ENCODE data around the gene TMEM72. TPM values are rescaled to one million over a fixed set of nuclear protein-coding genes. Genes with fewer than 3 reads are reported as not detected.

Gene TMEM72
- total RNA-seq, 2 experiments from 2014 or later: not detected

- CTCF ChIA-PET: interaction anchor here (1.0 to 2.4 kb wide), 4 partner anchors 10 to 19 kb away, joined by 4 to 5 read pairs (median 4); no protein-coding TSS in a partner anchor
- POLR2A ChIA-PET: no interaction called here
- peaks cover 3% of the 10 kb centered on the region for H3K27me3 Mint-ChIP-seq
- peaks cover 6% of the 10 kb centered on the region for H3K4me1 Mint-ChIP-seq
- H3K9me3 Mint-ChIP-seq: no peaks in the 10 kb centered on the region
- DNase-seq: no peak
- no peaks in the 10 kb centered on the region for H3K36me3 Mint-ChIP-seq (ENCODE audit: low read depth)
- no peak overlapping the region for H3K4me3 Mint-ChIP-seq
- H3K27ac Mint-ChIP-seq: no peak overlapping the region
Measured at GRCh38 chr10:44981172-44982113, 70.3 kb downstream of the TMEM72 start.

DNA sequence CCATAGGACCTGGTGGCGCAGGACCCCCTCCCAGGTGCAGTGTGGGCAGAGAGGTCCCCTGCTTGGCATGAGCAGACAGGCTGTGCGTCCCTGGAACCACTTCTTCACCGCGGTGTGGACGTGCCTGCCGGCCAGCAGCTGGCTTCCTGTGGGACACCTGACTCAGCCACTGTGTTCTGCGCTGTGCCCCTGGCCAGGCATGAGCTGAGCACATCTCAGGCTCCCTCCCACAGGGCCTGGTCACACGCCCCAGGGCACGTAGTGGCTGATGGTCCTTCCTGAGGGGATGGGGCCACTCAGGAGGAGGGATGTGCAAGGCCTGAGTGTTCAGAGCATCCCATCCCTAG is 71.0 kb downstream of the TMEM72 start:
- H3K9me3 Mint-ChIP-seq: no peaks in the 10 kb centered on the region
- peaks cover 3% of the 10 kb centered on the region for H3K27me3 Mint-ChIP-seq
- no peak for DNase-seq
- H3K4me1 Mint-ChIP-seq: peaks cover 6% of the 10 kb centered on the region
- ChIA-PET POLR2A (no interaction called here), CTCF (interaction anchor here (1.1 kb wide), 1 partner anchor 21 kb away, joined by 3 read pairs; no protein-coding TSS in a partner anchor)
- no peak overlapping the region for H3K27ac Mint-ChIP-seq
- no peaks in the 10 kb centered on the region for H3K36me3 Mint-ChIP-seq (ENCODE audit: low read depth)
- H3K4me3 Mint-ChIP-seq: no peak overlapping the region

DNA sequence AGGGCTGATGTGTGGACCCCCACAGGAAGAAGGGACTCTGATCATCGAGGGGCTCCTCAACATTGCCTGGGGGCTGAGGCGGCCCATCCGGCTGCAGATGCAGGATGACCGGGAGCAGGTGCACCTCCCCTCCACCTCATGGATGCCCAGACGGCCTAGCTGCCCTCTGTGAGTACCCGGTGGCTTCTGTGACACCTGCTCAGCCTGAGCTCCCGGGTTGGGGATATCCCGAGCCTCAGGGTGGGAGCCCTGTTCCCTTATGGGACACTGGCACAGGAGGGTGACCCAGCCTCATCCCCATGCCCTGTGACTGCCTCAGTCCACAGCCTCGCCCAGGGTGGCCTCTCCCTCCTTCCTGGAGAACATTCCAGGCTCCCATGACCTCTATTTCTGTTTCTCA is 71.4 kb downstream of the TMEM72 start:
- no peak for DNase-seq
- peaks cover 6% of the 10 kb centered on the region for H3K4me1 Mint-ChIP-seq
- H3K27me3 Mint-ChIP-seq: peaks cover 3% of the 10 kb centered on the region
- POLR2A ChIA-PET: no interaction called here
- no peaks in the 10 kb centered on the region for H3K9me3 Mint-ChIP-seq
- H3K4me3 Mint-ChIP-seq: no peak overlapping the region
- no peaks in the 10 kb centered on the region for H3K36me3 Mint-ChIP-seq (ENCODE audit: low read depth)
- CTCF ChIA-PET: interaction anchor here (1.1 kb wide), 1 partner anchor 21 kb away, joined by 3 read pairs; no protein-coding TSS in a partner anchor
- H3K27ac Mint-ChIP-seq: no peak overlapping the region

GRCh38 chr10:44983066-44983894 is 72.1 kb downstream of the TMEM72 start:
- CTCF ChIA-PET: interaction anchor here (1.1 kb wide), 1 partner anchor 20 kb away, joined by 3 read pairs; no protein-coding TSS in a partner anchor
- Mint-ChIP-seq H3K4me3 (no peak overlapping the region), H3K36me3 (ENCODE audit: low read depth) (no peaks in the 10 kb centered on the region), H3K9me3 (no peaks in the 10 kb centered on the region), H3K4me1 (peaks cover 5% of the 10 kb centered on the region), H3K27ac (no peak overlapping the region), H3K27me3 (peaks cover 3% of the 10 kb centered on the region)
- POLR2A ChIA-PET: no interaction called here
- no peak for DNase-seq

DNA sequence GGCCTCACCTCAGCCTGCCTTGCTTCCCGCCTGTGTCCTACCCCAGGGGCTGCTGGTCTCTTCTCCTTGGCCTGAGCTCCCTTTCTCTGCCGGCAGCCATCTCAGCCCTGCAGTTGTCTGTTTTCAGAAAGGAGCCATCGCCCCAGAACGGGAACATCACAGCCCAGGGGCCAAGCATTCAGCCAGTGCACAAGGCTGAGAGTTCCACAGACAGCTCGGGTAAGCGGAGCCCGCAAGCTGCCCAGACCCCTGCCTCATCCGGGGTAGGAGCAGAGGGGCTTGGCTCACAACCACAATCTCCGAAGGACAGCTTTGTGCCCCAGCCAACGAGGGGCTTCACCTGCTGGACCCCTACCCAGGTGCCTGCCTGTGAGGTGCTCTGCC is 72.8 kb downstream of the TMEM72 start:
- Mint-ChIP-seq H3K9me3 (no peaks in the 10 kb centered on the region), H3K4me3 (no peak overlapping the region), H3K36me3 (ENCODE audit: low read depth) (no peaks in the 10 kb centered on the region), H3K4me1 (peaks cover 3% of the 10 kb centered on the region), H3K27ac (no peak overlapping the region), H3K27me3 (peaks cover 3% of the 10 kb centered on the region)
- DNase-seq: no peak
- CTCF ChIA-PET: no interaction called here
- POLR2A ChIA-PET: no interaction called here

GRCh38 chr10:44984671-44985101 is 73.5 kb downstream of the TMEM72 start:
- Mint-ChIP-seq H3K4me1 (peaks cover 3% of the 10 kb centered on the region), H3K27ac (no peak overlapping the region), H3K9me3 (no peaks in the 10 kb centered on the region), H3K27me3 (peaks cover 3% of the 10 kb centered on the region), H3K36me3 (ENCODE audit: low read depth) (no peaks in the 10 kb centered on the region), H3K4me3 (no peak overlapping the region)
- ChIA-PET POLR2A (no interaction called here), CTCF (interaction anchor here (0.9 kb wide), 1 partner anchor 10 kb away, joined by 3 read pairs; no protein-coding TSS in a partner anchor)
- no peak for DNase-seq

DNA sequence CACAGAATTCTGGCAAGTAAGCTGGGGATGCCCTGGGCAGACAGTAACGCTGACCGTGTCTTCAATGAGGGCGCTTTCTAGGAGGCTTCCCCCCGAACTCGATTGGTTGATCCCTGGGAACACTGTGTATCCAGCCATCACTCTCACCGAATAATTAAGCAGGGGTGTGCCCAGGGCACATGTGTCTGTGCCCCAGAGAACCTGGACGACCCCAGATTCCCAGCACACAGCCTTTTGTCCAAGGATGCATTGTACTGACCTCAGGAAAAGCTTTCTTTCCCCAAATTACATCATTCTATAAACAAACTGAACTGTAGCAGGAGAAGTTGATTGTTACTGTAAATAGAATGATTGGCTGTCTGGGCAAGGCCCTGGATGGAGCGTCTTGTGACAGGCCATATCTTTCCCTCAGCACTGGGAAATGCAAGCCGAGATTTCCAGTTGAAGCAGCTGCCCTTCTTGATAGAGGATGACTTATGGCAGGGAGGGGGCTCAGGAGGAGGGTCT is 74.1 kb downstream of the TMEM72 start:
- Mint-ChIP-seq H3K36me3 (ENCODE audit: low read depth) (no peaks in the 10 kb centered on the region), H3K27me3 (peaks cover 3% of the 10 kb centered on the region), H3K4me3 (no peak overlapping the region), H3K27ac (no peak overlapping the region), H3K9me3 (no peaks in the 10 kb centered on the region), H3K4me1 (peaks cover 3% of the 10 kb centered on the region)
- no peak for DNase-seq
- ChIA-PET POLR2A (no interaction called here), CTCF (interaction anchor here (0.6 to 0.9 kb wide), 2 partner anchors 11 to 31 kb away, joined by 3 to 6 read pairs; no protein-coding TSS in a partner anchor)

GRCh38 chr10:44986179-44986578 is 75.0 kb downstream of the TMEM72 start:
- no peak overlapping the region for H3K4me3 Mint-ChIP-seq
- POLR2A ChIA-PET: no interaction called here
- CTCF ChIA-PET: interaction anchor here (0.6 to 0.8 kb wide), 3 partner anchors 9 to 1579 kb away, joined by 3 read pairs; no protein-coding TSS in a partner anchor

More at GRCh38 chr10:44986179-44986578, 75.0 kb downstream of the TMEM72 start:
- H3K36me3 Mint-ChIP-seq (ENCODE audit: low read depth): no peaks in the 10 kb centered on the region
- H3K27ac Mint-ChIP-seq: no peak overlapping the region
- peaks cover 3% of the 10 kb centered on the region for H3K27me3 Mint-ChIP-seq
- peaks cover under 1% of the 10 kb centered on the region for H3K4me1 Mint-ChIP-seq
- H3K9me3 Mint-ChIP-seq: no peaks in the 10 kb centered on the region
- DNase-seq: no peak

Other genes with a start within 250 kb of the TMEM72 start
- under 1 TPM; 0.42 to 0.52 TPM for gene RASSF4, start 48.5 kb downstream of the TMEM72 start, total RNA-seq
- under 1 TPM; 0.22 to 0.33 TPM for gene DEPP1, start 67.5 kb downstream of the TMEM72 start, total RNA-seq
- gene ZNF22, start 89.6 kb downstream of the TMEM72 start, total RNA-seq: 10 to 100 TPM; 26.9 to 29.7 TPM

All from activated CD4-positive, alpha-beta T cell treated with anti-CD3 and anti-CD28 coated beads, Interleukin-2, amount 10 ng/mL, durations not matched to agents 7 days and 5 days (primary cell).